HepG2 (cell line): ENCODE results near the gene GALNT16. TPM values are rescaled to one million over a fixed set of nuclear protein-coding genes. Genes with fewer than 3 reads are reported as not detected.

ENCODE experiments used
- ATAC-seq: fragments of 200-7000 bp; cut with Tn5 transposase; 3 replicates; pipeline ENCODE4 v1.9.1; 2020; ENCODE audit warnings: mild to moderate bottlenecking, moderate library complexity
- BruUV-seq: library from RNA; stranded (reverse); fragments of 400-500 nt; replicated peaks from 2 replicates; lab custom pipeline; 2021; lab: Mats Ljungman, UMichigan
- CTCF ChIA-PET: fragments of 300-600 bp; formaldehyde crosslinking; extraction: SDS; loops from one replicate; lab custom pipeline; 2021; ENCODE audit warnings: low total read pairs, inconsistent platforms, low intra/inter-chr PET ratio; lab: Yijun Ruan, JAX
- POLR2A ChIA-PET: fragments of 350-600 bp; sonication (Branson Sonifier 250); formaldehyde crosslinking; loops from one replicate; lab custom pipeline; 2020; ENCODE audit warnings: antibody characterized with exemption, inconsistent platforms; lab: Yijun Ruan, JAX
- DNase-seq: peaks from one replicate; pipeline ENCODE4 v3.0.0-alpha.2; 2015; ENCODE audit warnings: low spot score
- FAIRE-seq: peaks from 3 replicates; lab custom pipeline; 2011; peaks lifted over from hg19 to GRCh38; lab: Jason Lieb, UNC
- H2AFZ ChIP-seq: one replicate; pipeline ENCODE4 v1.6.1; 2011; ENCODE audit warnings: low read length, inconsistent platforms
- H3K27ac ChIP-seq: fragments of 300-600 bp; 3 replicates; pipeline ENCODE4 v1.8.0; 2011; ENCODE audit warnings: mixed run types, mild to moderate bottlenecking, mixed read lengths, low read length, inconsistent platforms; ENCODE audit not compliant: insufficient read depth; ENCODE audit errors: extremely low read length
- H3K27me3 ChIP-seq, 2 experiments: fragments of 200-600 bp in 1 of 2; 2 replicates in 1 of 2; 3 replicates in 1 of 2; pipeline versions ENCODE4 v1.6.0 to v1.8.0; 2011; ENCODE audit warnings: low read length in 2 of 2, mild to moderate bottlenecking in 2 of 2, moderate library complexity in 2 of 2, inconsistent platforms in 1 of 2; ENCODE audit not compliant: insufficient read depth in 2 of 2, control insufficient read depth in 1 of 2
- H3K36me3 ChIP-seq, 2 experiments: fragments of 200-600 bp in 1 of 2; replicated peaks in 1 of 2; 2 replicates in 1 of 2; 3 replicates in 1 of 2; pipeline versions ENCODE4 v1.5.1 to v1.8.0; 2011; ENCODE audit warnings: low read length in 2 of 2, inconsistent platforms in 1 of 2; ENCODE audit not compliant: insufficient read depth in 2 of 2, control insufficient read depth in 1 of 2
- H3K4me1 ChIP-seq: 2 replicates; pipeline ENCODE4 v1.5.1; 2012; ENCODE audit warnings: low read length, inconsistent platforms; ENCODE audit not compliant: insufficient read depth
- H3K4me2 ChIP-seq: 2 replicates; pipeline ENCODE4 v1.6.0; 2011; ENCODE audit warnings: low read depth, low read length, inconsistent platforms
- H3K4me3 ChIP-seq, 3 experiments: fragments of 200-600 bp in 1 of 3; sonication (generic), shearing (Covaris generic) in 1 of 3; replicated peaks in 1 of 3; 2 replicates each; pipeline ENCODE4 v1.5.1; 2011 to 2016; ENCODE audit warnings: low read length in 3 of 3, inconsistent platforms in 2 of 3, low read depth in 2 of 3, mild to moderate bottlenecking in 2 of 3, control low read depth in 1 of 3, mixed read lengths in 1 of 3; ENCODE audit not compliant: insufficient read depth in 1 of 3
- H3K79me2 ChIP-seq: one replicate; pipeline ENCODE4 v1.6.1; 2011; ENCODE audit warnings: low read length, inconsistent platforms; ENCODE audit not compliant: insufficient read depth
- H3K9ac ChIP-seq: 2 replicates; pipeline ENCODE4 v1.6.0; 2011; ENCODE audit warnings: mild to moderate bottlenecking, low read depth, low read length, inconsistent platforms; ENCODE audit not compliant: insufficient read depth
- H3K9me3 ChIP-seq: 2 replicates; pipeline ENCODE4 v1.5.1; 2012; ENCODE audit warnings: mild to moderate bottlenecking, low read length
- H4K20me1 ChIP-seq: 2 replicates; pipeline ENCODE4 v1.6.0; 2011; ENCODE audit warnings: inconsistent platforms, mild to moderate bottlenecking, low read length, moderate library complexity; ENCODE audit not compliant: insufficient read depth
- AFF4 ChIP-seq: sonication (generic); formaldehyde crosslinking; IDR thresholded peaks from 2 replicates; pipeline ENCODE4 v1.4.0; 2020; ENCODE audit warnings: missing genetic modification reagents
- GTF3A ChIP-seq: sonication (generic); formaldehyde crosslinking; conservative IDR thresholded peaks from 2 replicates; pipeline ENCODE4 v1.4.0; 2020; ENCODE audit warnings: mild to moderate bottlenecking, missing genetic modification reagents
- KDM6A ChIP-seq: IDR thresholded peaks from 2 replicates; pipeline ENCODE4 v1.6.1; 2016; ENCODE audit warnings: low read depth
- MAFG ChIP-seq: sonication (generic); formaldehyde crosslinking; IDR thresholded peaks from 2 replicates; pipeline ENCODE4 v1.5.1; 2020; ENCODE audit warnings: mild to moderate bottlenecking, missing genetic modification reagents
- STAG1 ChIP-seq: sonication (generic); formaldehyde crosslinking; IDR thresholded peaks from 2 replicates; pipeline ENCODE4 v1.4.0; 2020; ENCODE audit warnings: missing genetic modification reagents
- ZNF263 ChIP-seq: sonication (generic); formaldehyde crosslinking; IDR thresholded peaks from 2 replicates; pipeline ENCODE4 v1.4.0; 2020; ENCODE audit warnings: missing genetic modification reagents
- ZNF276 ChIP-seq: sonication (generic); formaldehyde crosslinking; IDR thresholded peaks from 2 replicates; pipeline ENCODE4 v1.4.0; 2020; ENCODE audit warnings: mild to moderate bottlenecking, low read depth, missing genetic modification reagents
- ZNF468 ChIP-seq: sonication (generic); formaldehyde crosslinking; IDR thresholded peaks from 2 replicates; pipeline ENCODE4 v1.8.0; 2022; ENCODE audit warnings: mild to moderate bottlenecking, moderate library complexity, missing genetic modification reagents
- ZNF7 ChIP-seq: IDR thresholded peaks from 2 replicates; pipeline ENCODE4 v1.6.1; 2016; ENCODE audit warnings: missing biosample characterization, missing genetic modification reagents
- WGBS: methylation state at CpG from one replicate; pipeline ENCODE4 v1.1.6; 2017; ENCODE audit warnings: low lambda C conversion rate; 5-methylcytosine and 5-hydroxymethylcytosine counted together
- in situ Hi-C: cut with HindIII; loops from 2 replicates; pipeline ENCODE4 v1.10.0; 2017; ENCODE audit warnings: low pct_unique_long_range_greater_than_20kb; ENCODE audit not compliant: extremely low pct_ligation_motif_present
- intact Hi-C: fragments of 100-400 bp; cut with micrococcal nuclease; formaldehyde crosslinking; loops from one replicate; pipeline ENCODE4 v1.10.0; 2022; ENCODE audit not compliant: unreplicated experiment
- polyA plus RNA-seq, 8 experiments: library from polyadenylated mRNA; depleted of rRNA in 3 of 8; stranded (reverse) in 7 of 8; unstranded in 1 of 8; fragments of >200 nt; fragmentation: Illumina TruSeq in 4 of 8; extraction: Trizol in 4 of 8; gene quantifications; 2 replicates each; pipeline versions ENCODE4 v1.2.1 to v1.2.3, GENCODE V29; 2011 to 2016; ENCODE audit warnings: low read depth in 4 of 8, missing spikeins in 1 of 8, mixed read lengths in 1 of 8; ENCODE audit not compliant: insufficient read depth in 1 of 8
- total RNA-seq, 5 experiments: library from RNA; depleted of rRNA; stranded (reverse); fragments of >200 nt; fragmentation: Illumina TruSeq; extraction: Trizol; gene quantifications; 2 replicates each; pipeline ENCODE4 v1.2.3, GENCODE V29; 2016; ENCODE audit warnings: low read depth in 1 of 5
- TF ChIP-seq, protein P1 (sequence below): sonication (generic); formaldehyde crosslinking; IDR thresholded peaks from 2 replicates; pipeline ENCODE4 v1.8.1; 2023; ENCODE audit warnings: missing genetic modification reagents, inconsistent platforms, borderline replicate concordance

The GALNT16 gene
- total and polyA plus RNA-seq, 2 of the 13 experiments (the other 11 are each of a cell fraction or from before 2014, with no cell fraction given) = 0.54 to 0.82 TPM

GRCh38 chr14:69267492-69267891 is 7.5 kb downstream of the GALNT16 start:
- 49% methylated on average over 4 of the region's 4 CpGs for WGBS
- Histone ChIP-seq H4K20me1 (no peaks in the 10 kb centered on the region), H3K36me3 (no peaks in the 10 kb centered on the region), H2AFZ (no peak overlapping the region), H3K4me1 (peaks cover 16% of the 10 kb centered on the region)
- TF ChIP-seq ZNF263 (no peak), ZNF7 (CRISPR knock-in tag) (no peak), ZNF276 (no peak)
- TF ChIP-seq, all 625 proteins: peak for 0
- Histone ChIP-seq H3K4me2 (no peak overlapping the region), H3K9me3 (no peaks in the 10 kb centered on the region), H3K27me3 (peaks cover 1 to 22% of the 10 kb centered on the region in 2 experiments; a peak in 3 of 5 replicates), H3K79me2 (no peaks in the 10 kb centered on the region), H3K9ac (no peak overlapping the region), H3K27ac (no peak overlapping the region), H3K4me3 (no peak overlapping the region)
- ChIA-PET POLR2A (no interaction called here), CTCF (no interaction called here)
- intact Hi-C loops (no loop called here), in situ Hi-C loops (no loop called here)
- BruUV-seq = no TSS peak
- ATAC-seq = no peak
- FAIRE-seq = no peak
- DNase-seq = no peak

- H4K20me1 ChIP-seq = no peaks in the 10 kb centered on the region
- DNase-seq (no peak), FAIRE-seq (no peak), ATAC-seq (no peak)
- ChIA-PET CTCF (no interaction called here), POLR2A (no interaction called here)
- no peak overlapping the region for H2AFZ ChIP-seq
- BruUV-seq = no TSS peak
- no peak overlapping the region for H3K9ac ChIP-seq
- 8% methylated on average over 2 of the region's 2 CpGs for WGBS
- intact Hi-C loops (no loop called here), in situ Hi-C loops (no loop called here)
- H3K36me3 ChIP-seq = no peaks in the 10 kb centered on the region
- H3K79me2 ChIP-seq = no peaks in the 10 kb centered on the region
- peaks cover 15% of the 10 kb centered on the region for H3K4me1 ChIP-seq
- no peak overlapping the region for H3K4me2 ChIP-seq
- H3K4me3 ChIP-seq = no peak overlapping the region
- peaks cover 1 to 21% of the 10 kb centered on the region in 2 experiments; a peak in 3 of 5 replicates for H3K27me3 ChIP-seq
- no peak overlapping the region for H3K27ac ChIP-seq
- H3K9me3 ChIP-seq = no peaks in the 10 kb centered on the region
- TF ChIP-seq, protein P1, sequence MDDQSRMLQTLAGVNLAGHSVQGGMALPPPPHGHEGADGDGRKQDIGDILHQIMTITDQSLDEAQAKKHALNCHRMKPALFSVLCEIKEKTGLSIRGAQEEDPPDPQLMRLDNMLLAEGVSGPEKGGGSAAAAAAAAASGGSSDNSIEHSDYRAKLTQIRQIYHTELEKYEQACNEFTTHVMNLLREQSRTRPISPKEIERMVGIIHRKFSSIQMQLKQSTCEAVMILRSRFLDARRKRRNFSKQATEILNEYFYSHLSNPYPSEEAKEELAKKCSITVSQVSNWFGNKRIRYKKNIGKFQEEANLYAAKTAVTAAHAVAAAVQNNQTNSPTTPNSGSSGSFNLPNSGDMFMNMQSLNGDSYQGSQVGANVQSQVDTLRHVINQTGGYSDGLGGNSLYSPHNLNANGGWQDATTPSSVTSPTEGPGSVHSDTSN (CRISPR knock-in tag) = no peak
- TF ChIP-seq GTF3A (CRISPR knock-in tag) (no peak), AFF4 (no peak), STAG1 (CRISPR knock-in tag) (no peak), ZNF468 (CRISPR knock-in tag) (no peak), KDM6A (CRISPR knock-in tag) (no peak), MAFG (CRISPR knock-in tag) (no peak)
These were observed 8.3 kb downstream of the GALNT16 start for GRCh38 chr14:69268223-69268622.
